ENCODE data around the gene ANGPT4. TPM values are rescaled to one million over a fixed set of nuclear protein-coding genes. Genes with fewer than 3 reads are reported as not detected.

Gene ANGPT4
- total RNA-seq, 1 experiment from 2014 or later, result not detected

GRCh38 chr20:962683-963082 lies 46.5 kb upstream of the ANGPT4 start:
- in situ Hi-C loops (cut with HindIII; ENCODE audit: low pct_unique_long_range_greater_than_20kb, low sequenced_read_pairs) (no loop called here), intact Hi-C loops (cut with micrococcal nuclease; ENCODE audit: unreplicated experiment) (no loop called here)
- no peak for DNase-seq (ENCODE audit: low read depth, low spot score)
- ATAC-seq, result no peak
- H3K4me1 ChIP-seq (ENCODE audit: control insufficient read depth, insufficient read depth, low read length), result no peaks in the 10 kb centered on the region; the same call in 1 of the 2 replicates
- TF ChIP-seq CTCF (IDR thresholded peaks at IDR 0.05), result no peak
- no peak for TF ChIP-seq SIN3A (IDR thresholded peaks at IDR 0.05; ENCODE audit: borderline replicate concordance, insufficient read depth, low read depth, low read length)
- no peak for TF ChIP-seq POLR2AphosphoS5 (IDR thresholded peaks at IDR 0.05; ENCODE audit: low read depth, low read length)
- no peak for TF ChIP-seq REST (IDR thresholded peaks at IDR 0.05; ENCODE audit: insufficient read depth in 1 of 2, low read depth in 2 of 2, low read length in 1 of 2)
- TF ChIP-seq TCF7L2 (IDR thresholded peaks at IDR 0.05; ENCODE audit: low read depth, low read length), result no peak
- H3K36me3 ChIP-seq (ENCODE audit: control insufficient read depth, insufficient read depth, low read length), result no peaks in the 10 kb centered on the region
- no peaks in the 10 kb centered on the region for H3K27me3 ChIP-seq (ENCODE audit: control insufficient read depth, insufficient read depth, low read length)
- no peak overlapping the region for H3K4me3 ChIP-seq (ENCODE audit: low read depth in 2 of 2, low read length in 2 of 2)
- BruUV-seq (replicated peaks), result no TSS peak
- ChIA-PET POLR2A (no interaction called here), CTCF (no interaction called here)
- H3K9me3 ChIP-seq (ENCODE audit: control insufficient read depth, insufficient read depth, low read depth, low read length), result no peaks in the 10 kb centered on the region
- no peak overlapping the region for H3K27ac ChIP-seq (ENCODE audit: low read length)

GRCh38 chr20:962223-962622 lies 46.1 kb upstream of the ANGPT4 start:
- CTCF ChIA-PET, result interaction anchor here (0.7 kb wide), 1 partner anchor 51 kb away, joined by 4 read pairs; no protein-coding TSS in a partner anchor
- in situ Hi-C loops (cut with HindIII; ENCODE audit: low pct_unique_long_range_greater_than_20kb, low sequenced_read_pairs), result no loop called here
- POLR2A ChIA-PET, result no interaction called here
- Histone ChIP-seq H3K36me3 (ENCODE audit: control insufficient read depth, insufficient read depth, low read length) (no peaks in the 10 kb centered on the region), H3K9me3 (ENCODE audit: control insufficient read depth, insufficient read depth, low read depth, low read length) (no peaks in the 10 kb centered on the region), H3K27me3 (ENCODE audit: control insufficient read depth, insufficient read depth, low read length) (no peaks in the 10 kb centered on the region), H3K4me3 (ENCODE audit: low read depth in 2 of 2, low read length in 2 of 2) (no peak overlapping the region), H3K4me1 (ENCODE audit: control insufficient read depth, insufficient read depth, low read length) (no peaks in the 10 kb centered on the region; the same call in 1 of the 2 replicates), H3K27ac (ENCODE audit: low read length) (no peak overlapping the region)
- BruUV-seq (replicated peaks), result no TSS peak
- DNase-seq (ENCODE audit: low read depth, low spot score) (no peak), ATAC-seq (no peak)
- intact Hi-C loops (cut with micrococcal nuclease; ENCODE audit: unreplicated experiment), result no loop called here
- TF ChIP-seq SIN3A (IDR thresholded peaks at IDR 0.05; ENCODE audit: borderline replicate concordance, insufficient read depth, low read depth, low read length) (no peak), POLR2AphosphoS5 (IDR thresholded peaks at IDR 0.05; ENCODE audit: low read depth, low read length) (no peak), CTCF (IDR thresholded peaks at IDR 0.05) (no peak), TCF7L2 (IDR thresholded peaks at IDR 0.05; ENCODE audit: low read depth, low read length) (no peak), REST (IDR thresholded peaks at IDR 0.05; ENCODE audit: insufficient read depth in 1 of 2, low read depth in 2 of 2, low read length in 1 of 2) (no peak)
